HG02870 (cell line): ENCODE data around the gene POLR3H.
"Not testable (repeated sequence)": the region's sequence is repeated elsewhere in the genome, so short reads cannot be mapped to it uniquely, and the experiment has no call there.

Source experiments
- ATAC-seq: cut with Tn5 transposase; IDR thresholded peaks from one replicate; pipeline ENCODE4 v1.9.1; 2021; ENCODE audit warnings: mild to moderate bottlenecking, moderate library complexity; ENCODE audit not compliant: unreplicated experiment

Gene POLR3H

GRCh38 chr22:41543854-41544670 lies at the start of gene POLR3H:
Gene POLR3H, minus strand, starts transcription at chr22:41544470. Its CDS starts 369 bp downstream, at chr22:41544101.
- peak; percentile 87 for ATAC-seq

GRCh38 chr22:41593336-41593960 lies 49.2 kb upstream of the POLR3H start:
- not testable (repeated sequence) for ATAC-seq

- peak; percentile 95 for ATAC-seq
Observed at GRCh38 chr22:41589391-41590241, 45.3 kb upstream of the POLR3H start, which contains the start of gene PMM1. Gene PMM1, minus strand, starts transcription at chr22:41589840. Its CDS starts 35 bp downstream, at chr22:41589805.

GRCh38 chr22:41587347-41587723 lies 43.1 kb upstream of the POLR3H start:
- no peak for ATAC-seq

GRCh38 chr22:41585898-41586297 lies 41.6 kb upstream of the POLR3H start:
- ATAC-seq: no peak

GRCh38 chr22:41584881-41585280 lies 40.6 kb upstream of the POLR3H start:
- no peak for ATAC-seq

GRCh38 chr22:41582694-41583093 lies 38.4 kb upstream of the POLR3H start:
- ATAC-seq: no peak

GRCh38 chr22:41579997-41580355 lies 35.7 kb upstream of the POLR3H start:
- no peak for ATAC-seq

- no peak for ATAC-seq
Observed at GRCh38 chr22:41579297-41579996, 35.2 kb upstream of the POLR3H start.

GRCh38 chr22:41578818-41579217 lies 34.5 kb upstream of the POLR3H start:
- no peak for ATAC-seq

- ATAC-seq: no peak
Observed at GRCh38 chr22:41578114-41578513, 33.8 kb upstream of the POLR3H start.

- ATAC-seq: no peak
Observed at GRCh38 chr22:41576877-41577276, 32.6 kb upstream of the POLR3H start.

GRCh38 chr22:41575533-41575932 lies 31.3 kb upstream of the POLR3H start:
- ATAC-seq: no peak

- ATAC-seq: no peak
Observed at GRCh38 chr22:41574847-41575381, 30.6 kb upstream of the POLR3H start.

GRCh38 chr22:41573677-41574076 lies 29.4 kb upstream of the POLR3H start:
- no peak for ATAC-seq

- not testable (repeated sequence) for ATAC-seq
Observed at GRCh38 chr22:41572305-41572704, 28.0 kb upstream of the POLR3H start.

GRCh38 chr22:41571786-41572185 lies 27.5 kb upstream of the POLR3H start:
- ATAC-seq: no peak

GRCh38 chr22:41570221-41570620 lies 26.0 kb upstream of the POLR3H start:
- ATAC-seq: no peak

- no peak for ATAC-seq
Observed at GRCh38 chr22:41568811-41569210, 24.5 kb upstream of the POLR3H start.

GRCh38 chr22:41567512-41567768 lies 23.2 kb upstream of the POLR3H start:
- ATAC-seq: no peak
